LNCaP clone FGC (cell line): ENCODE data around the gene GTPBP10.

Experiments used
- DNase-seq: peaks from one replicate; pipeline ENCODE4 v3.0.0-alpha.2; 2011; ENCODE audit warnings: low read depth
- H3K4me3 ChIP-seq: 2 replicates; pipeline ENCODE4 v1.5.1; 2011; ENCODE audit warnings: mild to moderate bottlenecking, low read depth, low read length, control low read depth
- TF ChIP-seq, protein P1 (sequence below): IDR thresholded peaks from 2 replicates; pipeline ENCODE4 v1.5.1; 2012; ENCODE audit warnings: mild to moderate bottlenecking; ENCODE audit not compliant: control insufficient read depth, insufficient read depth; ENCODE audit errors: extremely low read depth

The GTPBP10 gene

DNA sequence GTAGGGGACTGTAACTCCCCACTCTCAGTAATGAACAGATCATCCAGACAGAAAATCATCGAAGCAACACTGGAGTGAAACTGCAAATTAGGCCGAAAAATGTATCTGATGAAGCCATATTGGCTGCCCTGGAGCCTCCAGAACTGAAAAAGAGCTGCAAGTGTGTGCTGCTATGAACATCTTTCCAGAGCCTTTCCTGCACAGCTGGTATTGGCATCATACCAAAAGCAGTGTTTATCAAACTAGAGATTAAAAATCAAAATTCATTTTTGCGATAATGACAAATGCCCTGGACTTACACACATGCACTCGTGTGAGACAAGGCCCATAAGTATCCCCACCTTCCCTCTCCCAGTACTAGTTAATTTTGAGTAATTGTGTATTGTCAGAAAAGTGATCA is 49.9 kb downstream of the GTPBP10 start:
- TF ChIP-seq, protein P1, sequence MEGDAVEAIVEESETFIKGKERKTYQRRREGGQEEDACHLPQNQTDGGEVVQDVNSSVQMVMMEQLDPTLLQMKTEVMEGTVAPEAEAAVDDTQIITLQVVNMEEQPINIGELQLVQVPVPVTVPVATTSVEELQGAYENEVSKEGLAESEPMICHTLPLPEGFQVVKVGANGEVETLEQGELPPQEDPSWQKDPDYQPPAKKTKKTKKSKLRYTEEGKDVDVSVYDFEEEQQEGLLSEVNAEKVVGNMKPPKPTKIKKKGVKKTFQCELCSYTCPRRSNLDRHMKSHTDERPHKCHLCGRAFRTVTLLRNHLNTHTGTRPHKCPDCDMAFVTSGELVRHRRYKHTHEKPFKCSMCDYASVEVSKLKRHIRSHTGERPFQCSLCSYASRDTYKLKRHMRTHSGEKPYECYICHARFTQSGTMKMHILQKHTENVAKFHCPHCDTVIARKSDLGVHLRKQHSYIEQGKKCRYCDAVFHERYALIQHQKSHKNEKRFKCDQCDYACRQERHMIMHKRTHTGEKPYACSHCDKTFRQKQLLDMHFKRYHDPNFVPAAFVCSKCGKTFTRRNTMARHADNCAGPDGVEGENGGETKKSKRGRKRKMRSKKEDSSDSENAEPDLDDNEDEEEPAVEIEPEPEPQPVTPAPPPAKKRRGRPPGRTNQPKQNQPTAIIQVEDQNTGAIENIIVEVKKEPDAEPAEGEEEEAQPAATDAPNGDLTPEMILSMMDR: no peak
- no peak for DNase-seq
- H3K4me3 ChIP-seq: no peak overlapping the region

GRCh38 chr7:90401989-90402388 is 55.5 kb downstream of the GTPBP10 start:
- H3K4me3 ChIP-seq: no peak overlapping the region
- no peak for DNase-seq
- TF ChIP-seq, protein P1: no peak

GRCh38 chr7:90402785-90403173 is 56.3 kb downstream of the GTPBP10 start:
- DNase-seq: no peak
- TF ChIP-seq, protein P1: no peak

GRCh38 chr7:90403174-90404113 is 56.9 kb downstream of the GTPBP10 start, which contains the start of gene CLDN12:
Gene CLDN12, plus strand, starts transcription at chr7:90403461. Its CDS starts 9,216 bp downstream, at chr7:90412677.
- peak within 1 kb of the TSS; percentile 85 for H3K4me3 ChIP-seq
- TF ChIP-seq, protein P1: no peak
- DNase-seq: peak; percentile 95

More at GRCh38 chr7:90402785-90403173, 56.3 kb downstream of the GTPBP10 start:
- H3K4me3 ChIP-seq: peak overlapping the region; percentile 85

DNA sequence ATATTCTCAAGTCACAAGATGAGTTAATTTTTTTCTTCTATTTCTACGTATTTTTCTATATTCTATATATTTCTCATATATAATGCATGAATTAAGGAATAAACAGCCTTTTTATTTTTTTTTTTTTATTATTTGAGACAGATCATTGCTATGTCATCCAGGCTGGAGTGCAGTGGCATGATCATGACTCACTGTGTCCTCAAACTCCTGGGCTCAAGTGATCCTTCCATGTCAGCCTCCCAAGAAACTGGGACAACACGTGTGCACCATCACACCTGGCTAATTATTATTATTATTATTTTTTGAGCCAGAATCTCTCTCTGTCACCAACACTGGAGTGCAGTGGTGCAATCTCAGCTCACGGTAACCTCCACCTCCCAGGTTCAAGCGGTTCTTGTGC is 58.3 kb downstream of the GTPBP10 start:
- peak overlapping the region; percentile 85 for H3K4me3 ChIP-seq
- no peak for DNase-seq
- TF ChIP-seq, protein P1: no peak

DNA sequence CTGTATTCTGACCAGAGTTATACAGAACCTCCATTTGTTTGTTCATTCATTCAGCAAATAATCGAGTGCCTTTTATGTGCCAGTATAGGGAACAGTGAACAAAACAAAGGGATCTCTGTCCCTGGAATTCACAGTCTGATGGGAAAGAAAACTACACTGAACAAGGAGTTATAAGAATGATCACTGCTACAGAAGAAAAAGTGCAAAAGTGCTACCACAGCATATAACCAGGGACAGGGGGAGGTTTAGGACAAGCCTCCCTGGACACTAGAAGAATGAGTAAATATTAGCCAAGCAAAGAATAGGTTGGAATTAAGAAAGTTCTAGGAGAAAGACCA is 60.9 kb downstream of the GTPBP10 start:
- TF ChIP-seq, protein P1: no peak
- no peak for DNase-seq
- H3K4me3 ChIP-seq: no peak overlapping the region

DNA sequence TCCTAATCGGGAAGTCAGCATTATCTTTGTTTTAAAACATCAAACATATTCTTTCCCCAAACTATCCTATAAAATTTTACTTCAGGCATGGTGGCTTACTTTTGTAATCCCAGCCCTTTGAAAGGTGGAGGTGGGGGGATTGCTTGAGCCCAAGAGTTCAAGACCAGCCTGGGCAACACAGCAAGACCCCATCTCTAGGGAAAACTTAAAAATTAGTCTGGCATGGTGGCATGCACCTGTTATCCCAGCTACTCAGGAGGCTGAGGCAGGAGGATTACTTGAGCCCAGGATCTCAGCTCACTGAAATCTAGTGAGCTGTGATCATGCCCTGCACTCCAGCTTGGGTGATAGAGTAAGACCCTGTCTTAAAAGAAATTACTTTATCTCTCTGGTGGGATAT is 61.6 kb downstream of the GTPBP10 start:
- DNase-seq: no peak
- TF ChIP-seq, protein P1: no peak
- no peak overlapping the region for H3K4me3 ChIP-seq
